ENCODE data around the gene TRPM1. TPM values are rescaled to one million over a fixed set of nuclear protein-coding genes. Genes with fewer than 3 reads are reported as not detected.

Gene TRPM1
- polyA plus RNA-seq, 3 donors from 2014 or later = 0.11 TPM; not detected in 2

- no peak overlapping the region for H3K27ac Mint-ChIP-seq
These were observed 55.9 kb downstream of the TRPM1 start for GRCh38 chr15:31045606-31046005.

GRCh38 chr15:31042751-31043150, 58.8 kb downstream of the TRPM1 start:
- Mint-ChIP-seq H3K27me3 (ENCODE audit: low read depth in 3 of 3) (peaks cover 0 to 5% (median 3%) of the 10 kb centered on the region in 3 donors), H3K36me3 (peaks cover 0 to 6% (median 0%) of the 10 kb centered on the region in 3 donors), H3K4me3 (no peak overlapping the region), H3K4me1 (no peaks in the 10 kb centered on the region), H3K27ac (no peak overlapping the region), H3K9me3 (no peaks in the 10 kb centered on the region)
- no peak for DNase-seq

More at GRCh38 chr15:31045606-31046005, 55.9 kb downstream of the TRPM1 start:
- Mint-ChIP-seq H3K9me3 (no peaks in the 10 kb centered on the region), H3K27me3 (ENCODE audit: low read depth in 3 of 3) (peaks cover 0 to 5% (median 0%) of the 10 kb centered on the region in 3 donors), H3K36me3 (peaks cover 0 to 3% (median 0%) of the 10 kb centered on the region in 3 donors), H3K4me1 (peaks cover 16 to 20% of the 10 kb centered on the region in 2 donors), H3K4me3 (no peak overlapping the region)
- DNase-seq = no peak

- Mint-ChIP-seq H3K27ac (no peak overlapping the region), H3K9me3 (no peaks in the 10 kb centered on the region), H3K27me3 (ENCODE audit: low read depth in 3 of 3) (peaks cover 1 to 5% (median 3%) of the 10 kb centered on the region in 3 donors), H3K36me3 (peaks cover 0 to 6% (median 0%) of the 10 kb centered on the region in 3 donors), H3K4me1 (no peaks in the 10 kb centered on the region), H3K4me3 (no peak overlapping the region)
- DNase-seq = no peak
These were observed 59.9 kb downstream of the TRPM1 start for GRCh38 chr15:31041610-31042009.

GRCh38 chr15:31040611-31041010, 60.9 kb downstream of the TRPM1 start:
- Mint-ChIP-seq H3K9me3 (no peaks in the 10 kb centered on the region), H3K27ac (no peak overlapping the region), H3K4me3 (no peak overlapping the region), H3K4me1 (no peaks in the 10 kb centered on the region), H3K36me3 (peaks cover 0 to 3% (median 0%) of the 10 kb centered on the region in 3 donors), H3K27me3 (ENCODE audit: low read depth in 3 of 3) (peaks cover 1 to 5% (median 3%) of the 10 kb centered on the region in 3 donors)
- no peak for DNase-seq

- no peaks in the 10 kb centered on the region for H3K4me1 Mint-ChIP-seq
- no peak overlapping the region for H3K4me3 Mint-ChIP-seq
- no peak for DNase-seq
- H3K27me3 Mint-ChIP-seq (ENCODE audit: low read depth in 3 of 3) = peaks cover 1 to 5% (median 3%) of the 10 kb centered on the region in 3 donors
- H3K9me3 Mint-ChIP-seq = no peaks in the 10 kb centered on the region
- no peak overlapping the region for H3K27ac Mint-ChIP-seq
- H3K36me3 Mint-ChIP-seq = peaks cover 0 to 3% (median 0%) of the 10 kb centered on the region in 3 donors
These were observed 61.6 kb downstream of the TRPM1 start for GRCh38 chr15:31039961-31040360.

GRCh38 chr15:31037731-31038477, 63.6 kb downstream of the TRPM1 start:
- peaks cover 0 to 3% (median 0%) of the 10 kb centered on the region in 3 donors for H3K36me3 Mint-ChIP-seq
- DNase-seq = no peak
- H3K4me3 Mint-ChIP-seq = no peak overlapping the region
- H3K27me3 Mint-ChIP-seq (ENCODE audit: low read depth in 3 of 3) = peaks cover 0 to 3% (median 1%) of the 10 kb centered on the region in 3 donors
- no peaks in the 10 kb centered on the region for H3K9me3 Mint-ChIP-seq
- no peaks in the 10 kb centered on the region for H3K4me1 Mint-ChIP-seq
- H3K27ac Mint-ChIP-seq = no peak overlapping the region

GRCh38 chr15:31036783-31037182, 64.7 kb downstream of the TRPM1 start:
- peaks cover 0 to 3% (median 0%) of the 10 kb centered on the region in 3 donors for H3K36me3 Mint-ChIP-seq
- no peak overlapping the region for H3K27ac Mint-ChIP-seq
- peaks cover 0 to 3% (median 1%) of the 10 kb centered on the region in 3 donors for H3K27me3 Mint-ChIP-seq (ENCODE audit: low read depth in 3 of 3)
- peaks cover under 1 to 3% of the 10 kb centered on the region in 2 donors for H3K4me1 Mint-ChIP-seq
- H3K4me3 Mint-ChIP-seq = no peak overlapping the region
- H3K9me3 Mint-ChIP-seq = no peaks in the 10 kb centered on the region
- DNase-seq = no peak

GRCh38 chr15:31035610-31036009, 65.9 kb downstream of the TRPM1 start:
- H3K27ac Mint-ChIP-seq = no peak overlapping the region

GRCh38 chr15:31034152-31034551, 67.4 kb downstream of the TRPM1 start:
- H3K27me3 Mint-ChIP-seq (ENCODE audit: low read depth in 3 of 3) = peaks cover 0 to 1% (median 0%) of the 10 kb centered on the region in 3 donors
- no peaks in the 10 kb centered on the region for H3K9me3 Mint-ChIP-seq
- peaks cover 0 to 3% (median 0%) of the 10 kb centered on the region in 3 donors for H3K36me3 Mint-ChIP-seq
- peaks cover 7 to 11% of the 10 kb centered on the region in 2 donors for H3K4me1 Mint-ChIP-seq
- H3K27ac Mint-ChIP-seq = no peak overlapping the region
- DNase-seq = no peak
- H3K4me3 Mint-ChIP-seq = no peak overlapping the region

More at GRCh38 chr15:31035610-31036009, 65.9 kb downstream of the TRPM1 start:
- H3K27me3 Mint-ChIP-seq (ENCODE audit: low read depth in 3 of 3) = peaks cover 0 to 3% (median 1%) of the 10 kb centered on the region in 3 donors
- no peak for DNase-seq
- peaks cover 0 to 3% (median 0%) of the 10 kb centered on the region in 3 donors for H3K36me3 Mint-ChIP-seq
- no peak overlapping the region for H3K4me3 Mint-ChIP-seq
- H3K4me1 Mint-ChIP-seq = peaks cover 7 to 11% of the 10 kb centered on the region in 2 donors
- no peaks in the 10 kb centered on the region for H3K9me3 Mint-ChIP-seq

GRCh38 chr15:31032961-31033371, 68.6 kb downstream of the TRPM1 start:
- Mint-ChIP-seq H3K27me3 (ENCODE audit: low read depth in 3 of 3) (peaks cover 0 to 1% (median 0%) of the 10 kb centered on the region in 3 donors), H3K27ac (no peak overlapping the region), H3K36me3 (no peaks in the 10 kb centered on the region), H3K4me3 (no peak overlapping the region), H3K4me1 (peaks cover 9 to 16% of the 10 kb centered on the region in 2 donors), H3K9me3 (no peaks in the 10 kb centered on the region)
- no peak for DNase-seq

- Mint-ChIP-seq H3K27ac (peak overlapping the region in 2 of 6 donors; percentile 1 to 54), H3K4me3 (no peak overlapping the region), H3K27me3 (ENCODE audit: low read depth in 3 of 3) (no peaks in the 10 kb centered on the region), H3K9me3 (no peaks in the 10 kb centered on the region), H3K4me1 (peaks cover 9 to 25% of the 10 kb centered on the region in 2 donors), H3K36me3 (no peaks in the 10 kb centered on the region)
- peak in 2 of 3 donors; percentile 18 to 20 for DNase-seq
These were observed 70.0 kb downstream of the TRPM1 start for GRCh38 chr15:31031471-31032067.

- no peaks in the 10 kb centered on the region for H3K9me3 Mint-ChIP-seq
These were observed 73.5 kb downstream of the TRPM1 start for GRCh38 chr15:31027910-31028578.

GRCh38 chr15:31025996-31026395, 75.5 kb downstream of the TRPM1 start:
- H3K4me1 Mint-ChIP-seq = peaks cover 6 to 28% of the 10 kb centered on the region in 2 donors
- H3K4me3 Mint-ChIP-seq = no peak overlapping the region
- H3K9me3 Mint-ChIP-seq = no peaks in the 10 kb centered on the region
- H3K27me3 Mint-ChIP-seq (ENCODE audit: low read depth in 3 of 3) = peaks cover 0 to 2% (median 2%) of the 10 kb centered on the region in 3 donors
- H3K27ac Mint-ChIP-seq = no peak overlapping the region
- H3K36me3 Mint-ChIP-seq = no peaks in the 10 kb centered on the region
- DNase-seq = no peak

More at GRCh38 chr15:31027910-31028578, 73.5 kb downstream of the TRPM1 start:
- no peak overlapping the region for H3K27ac Mint-ChIP-seq
- peaks cover 11 to 34% of the 10 kb centered on the region in 2 donors for H3K4me1 Mint-ChIP-seq
- no peak for DNase-seq
- H3K36me3 Mint-ChIP-seq = no peaks in the 10 kb centered on the region
- H3K27me3 Mint-ChIP-seq (ENCODE audit: low read depth in 3 of 3) = peaks cover 0 to 2% (median under 1%) of the 10 kb centered on the region in 3 donors
- no peak overlapping the region for H3K4me3 Mint-ChIP-seq
